Activated CD4-positive, alpha-beta T cell treated with anti-CD3 and anti-CD28 coated beads for 4 hours (primary cell): Measurements from ENCODE around the gene REEP1.
"Not testable (repeated sequence)": the region's sequence is repeated elsewhere in the genome, so short reads cannot be mapped to it uniquely, and the experiment has no call there.

Source experiments
- DNase-seq, 2 donors: peaks; one replicate each; pipeline ENCODE4 v3.0.0-alpha.2; 2020

The REEP1 gene

DNA sequence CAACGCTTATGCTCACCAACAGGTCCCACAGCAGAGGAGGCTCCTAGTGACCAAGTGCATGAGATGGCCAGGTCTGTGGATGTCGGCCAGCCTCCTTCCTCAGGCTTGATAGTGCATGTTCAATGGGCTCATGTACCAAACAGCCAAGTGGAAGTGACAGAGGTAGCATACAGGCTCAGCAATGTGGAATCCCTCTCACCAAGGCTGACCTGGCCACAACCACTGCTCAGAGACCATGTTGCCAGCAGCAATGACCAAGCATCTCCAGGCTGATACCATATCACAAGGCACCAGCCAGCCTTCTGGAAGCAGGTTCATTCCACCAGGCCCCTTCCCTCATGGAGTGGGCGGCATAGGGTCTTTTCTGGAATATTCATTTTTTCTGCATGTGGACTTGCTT is 61.5 kb downstream of the REEP1 start:
- DNase-seq, result no peak

DNA sequence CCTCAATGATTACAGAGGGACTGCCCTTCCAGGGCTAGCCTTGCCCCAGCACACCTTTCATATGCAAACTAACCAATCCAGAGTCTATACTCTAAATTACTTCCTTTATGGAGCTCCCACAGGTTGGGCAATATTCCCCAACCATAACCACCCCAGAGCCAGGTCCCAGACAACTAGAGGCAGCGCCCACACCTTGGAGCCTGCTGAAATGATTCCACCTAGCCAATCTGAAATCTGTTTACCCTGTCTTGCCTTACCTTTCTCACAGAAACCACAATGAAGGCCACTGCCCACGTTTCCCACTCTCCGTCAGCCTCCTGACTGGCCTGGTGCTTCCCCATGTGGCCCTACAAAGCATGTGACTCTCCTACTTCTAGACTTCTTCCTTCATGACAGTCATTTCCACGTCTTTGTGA is 62.0 kb downstream of the REEP1 start:
- DNase-seq, result no peak

DNA sequence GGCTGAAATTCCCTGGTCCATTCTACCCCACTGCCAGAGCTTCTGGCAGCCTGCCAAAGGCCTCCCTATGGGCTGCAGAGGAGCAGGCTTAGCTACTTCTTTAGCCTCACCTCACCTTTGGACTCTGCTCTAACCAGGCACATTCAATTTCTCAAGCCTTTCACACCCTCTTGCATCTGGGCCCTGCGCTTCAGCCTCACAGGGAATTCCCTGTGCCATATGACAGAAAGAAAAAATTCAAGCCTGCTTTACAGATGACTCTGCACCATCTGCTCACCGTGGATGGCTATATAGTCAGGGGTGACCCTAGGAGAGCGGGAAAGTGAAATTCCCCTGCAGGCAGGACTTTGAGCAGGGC is 62.5 kb downstream of the REEP1 start:
- DNase-seq, result no peak

DNA sequence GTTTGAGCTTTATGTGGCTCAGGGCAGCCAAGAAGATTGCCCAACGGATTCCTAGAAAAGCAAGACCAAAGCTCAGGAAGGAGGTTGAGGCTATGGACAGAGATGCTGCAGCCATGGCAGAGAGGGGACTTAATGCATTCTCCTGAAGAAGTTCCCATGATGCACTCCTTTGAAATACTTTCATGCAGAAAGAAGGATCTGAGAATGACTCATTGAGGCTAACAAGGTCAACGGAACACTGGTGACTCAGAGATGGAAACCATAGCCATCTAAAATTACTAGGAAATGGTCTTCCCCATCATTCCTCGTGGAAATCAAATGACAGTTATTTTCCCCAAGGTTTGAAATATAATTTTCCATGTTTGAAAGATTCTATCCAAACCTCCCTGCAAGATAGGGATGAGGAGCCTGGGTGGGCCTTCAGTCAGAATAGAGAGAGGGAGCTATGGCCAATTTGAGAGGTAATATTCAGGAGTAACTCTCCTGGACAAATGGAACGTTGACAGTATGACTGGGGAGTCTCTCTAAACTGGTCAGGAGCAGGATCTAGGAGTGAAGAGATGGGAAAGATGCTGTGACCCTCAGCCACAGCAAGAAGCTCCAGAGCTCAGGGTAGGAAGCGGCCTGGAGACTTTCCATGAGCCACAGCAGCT is 63.0 kb downstream of the REEP1 start:
- DNase-seq, result no peak

DNA sequence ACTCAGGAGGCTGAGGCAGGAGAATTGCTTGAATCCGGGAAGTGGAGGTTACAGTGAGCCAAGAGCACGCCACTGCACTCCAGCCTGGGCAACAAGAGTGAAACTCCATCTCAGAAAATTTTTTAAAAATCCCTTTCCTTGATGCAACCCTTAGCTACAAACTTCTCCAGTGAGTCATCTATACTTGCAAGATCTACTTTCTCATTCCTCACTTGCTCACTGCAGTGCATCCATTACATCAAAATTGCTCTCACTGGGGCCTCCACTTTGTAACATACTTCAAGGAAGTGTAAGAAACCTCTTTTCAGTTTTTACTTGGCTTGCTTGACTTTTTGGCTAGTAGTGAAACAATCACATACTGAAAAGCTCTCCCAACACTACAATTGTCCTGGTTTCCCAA is 65.3 kb downstream of the REEP1 start:
- DNase-seq, result no peak

DNA sequence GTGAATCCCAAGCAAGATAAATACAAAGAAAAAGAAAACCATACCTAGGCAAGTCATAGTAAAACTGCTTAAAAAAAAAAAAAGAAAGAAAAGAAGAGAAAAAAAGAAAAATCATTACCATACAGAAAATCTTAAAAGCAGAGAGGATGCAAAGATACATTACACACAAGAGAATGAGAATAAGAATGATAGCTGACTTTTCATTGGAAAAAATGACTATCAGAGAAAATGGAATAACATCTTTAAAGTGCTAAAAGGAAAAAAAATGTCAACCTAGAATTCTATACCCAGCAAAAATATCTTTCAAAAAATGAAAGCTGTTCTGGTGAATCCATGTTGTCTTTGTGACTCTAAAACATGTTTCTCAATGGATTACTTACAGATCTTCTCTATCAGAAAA is 66.2 kb downstream of the REEP1 start:
- no peak for DNase-seq

DNA sequence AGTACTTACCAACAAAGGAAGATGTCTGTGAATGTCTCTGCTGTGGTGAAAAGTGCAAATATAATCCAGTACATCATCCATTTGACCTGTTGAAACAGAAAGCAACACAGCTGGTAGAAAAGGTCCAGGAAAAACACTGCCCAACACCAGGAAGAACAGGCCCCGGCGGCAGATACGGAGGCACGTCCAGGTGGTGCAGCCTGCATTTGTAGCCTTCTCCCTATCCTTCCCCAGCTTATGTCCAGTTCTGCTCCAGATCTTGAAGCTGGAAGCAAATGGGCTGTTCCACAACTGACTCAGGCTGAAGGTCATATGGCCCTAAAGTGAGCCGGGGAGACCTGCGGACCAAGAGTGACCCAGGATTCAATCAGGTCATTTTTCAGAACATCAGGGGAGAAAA is 73.5 kb downstream of the REEP1 start:
- no peak for DNase-seq

DNA sequence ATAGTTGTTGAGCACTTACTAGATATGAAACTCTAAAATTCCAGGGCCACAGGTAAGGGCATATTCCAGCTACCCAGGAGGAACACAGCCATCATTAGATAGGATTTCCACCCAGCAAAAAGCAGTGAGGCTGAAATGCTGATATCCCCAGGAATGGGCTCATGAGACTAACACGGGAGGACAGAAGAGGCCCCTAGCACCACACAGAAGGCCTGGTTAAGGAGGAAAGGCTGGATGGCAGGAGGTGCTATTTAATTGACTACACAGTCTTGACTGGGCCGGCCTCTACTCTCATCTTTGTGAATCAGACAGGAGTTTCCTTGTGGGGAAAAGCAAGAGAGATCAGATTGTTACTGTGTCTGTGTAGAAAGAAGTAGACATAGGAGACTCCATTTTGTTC is 76.4 kb downstream of the REEP1 start:
- no peak for DNase-seq

DNA sequence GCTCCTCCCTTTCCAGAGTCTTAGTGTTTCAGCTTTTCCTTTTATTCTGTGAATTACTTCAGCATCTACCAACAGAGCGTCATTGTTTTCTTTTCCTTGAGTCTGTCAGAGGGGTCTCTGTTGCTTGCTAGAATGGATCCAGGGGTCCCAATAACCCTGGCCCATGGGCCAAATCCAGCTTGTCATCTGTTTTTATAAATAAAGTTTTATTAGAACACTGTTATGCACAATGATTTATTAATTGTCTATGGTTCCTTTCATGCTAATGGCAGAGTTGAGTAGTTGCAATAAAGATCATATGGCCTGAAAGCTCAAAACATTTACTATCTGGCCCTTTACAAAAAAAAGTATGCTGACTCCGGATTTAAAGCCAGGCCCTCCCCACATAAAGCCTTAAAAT is 79.3 kb downstream of the REEP1 start:
- DNase-seq, result no peak

DNA sequence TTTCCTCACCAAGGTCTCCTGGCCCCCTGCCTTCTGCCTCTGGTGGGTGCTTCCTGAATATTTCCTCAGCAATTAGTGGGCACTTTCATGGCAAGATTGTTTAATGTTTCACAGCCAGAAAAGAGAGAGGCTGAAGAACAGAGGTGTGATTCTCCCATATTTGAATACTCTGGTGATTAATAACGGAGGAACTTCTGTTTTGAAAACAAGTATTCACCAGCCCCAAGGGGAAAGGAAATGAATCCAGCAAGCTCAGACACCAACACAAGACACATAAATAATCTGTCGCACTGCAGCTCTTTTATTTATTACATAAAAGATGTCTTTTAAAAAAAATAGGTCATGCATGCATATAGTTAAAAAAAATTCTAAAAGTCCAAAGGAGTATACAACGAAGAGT is 80.4 kb downstream of the REEP1 start:
- no peak for DNase-seq

DNA sequence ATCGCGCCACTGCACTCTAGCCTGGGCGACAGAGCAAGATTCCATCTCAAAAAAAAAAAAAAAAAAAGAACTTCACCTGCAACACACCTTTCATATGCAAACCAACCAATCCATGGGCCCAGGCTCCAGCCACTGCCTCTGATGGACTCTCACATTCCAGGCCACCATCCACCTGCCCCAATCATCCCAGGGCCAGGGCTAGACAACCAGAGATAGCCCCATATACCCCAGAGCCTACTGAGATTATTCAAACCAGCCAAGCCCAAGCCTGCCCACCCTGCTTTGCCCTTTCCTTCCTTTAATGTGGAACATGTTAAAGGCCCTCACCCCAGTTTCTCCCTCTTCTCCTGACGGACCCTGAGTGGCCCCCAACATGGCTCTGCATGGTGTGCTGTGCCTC is 81.1 kb downstream of the REEP1 start:
- DNase-seq, result no peak

DNA sequence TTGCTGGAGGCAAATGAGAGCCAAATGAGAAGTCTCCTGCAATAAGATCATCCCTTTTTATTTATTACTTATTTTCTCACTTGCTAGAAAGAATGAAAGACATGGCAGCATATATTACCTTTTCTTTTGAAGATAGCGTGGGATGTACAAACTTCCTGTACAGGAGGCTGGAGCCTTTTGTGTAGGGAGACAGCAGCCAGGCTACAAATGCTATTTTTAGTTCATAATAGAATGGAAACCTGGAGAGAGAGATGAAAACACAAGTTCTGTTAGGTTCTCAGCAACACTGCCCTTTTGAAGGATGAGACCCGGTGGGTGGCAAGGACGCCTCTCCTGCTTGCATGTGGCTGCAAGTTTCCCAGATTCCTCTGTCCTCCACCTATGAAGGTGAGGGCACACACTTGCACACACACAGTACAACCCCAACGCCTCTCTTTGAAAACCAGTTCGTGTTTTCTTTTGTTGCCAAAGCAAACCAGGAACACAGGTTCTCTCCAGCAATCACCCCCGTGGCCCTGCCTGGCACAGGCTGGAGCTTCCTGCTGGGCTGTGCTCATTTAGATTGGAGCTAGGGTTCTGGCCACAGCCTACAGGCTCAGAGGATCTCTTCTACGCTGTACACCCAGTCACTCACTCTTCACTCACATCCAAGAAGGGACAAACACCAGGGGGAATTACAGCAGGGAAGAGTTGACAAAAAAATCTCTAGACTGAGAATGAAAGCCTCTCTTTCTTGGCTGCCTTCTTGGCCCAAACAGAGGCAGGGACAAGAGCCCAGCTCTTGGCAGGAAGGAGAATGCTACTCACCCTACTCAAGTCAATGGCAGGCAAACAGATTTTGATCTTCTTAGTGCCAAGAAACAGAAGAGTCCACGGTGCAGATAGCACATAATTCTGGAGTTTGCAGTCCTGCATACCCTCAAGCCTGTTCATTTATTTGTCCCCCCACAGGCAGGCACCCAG is 82.6 kb downstream of the REEP1 start:
- DNase-seq, result no peak

DNA sequence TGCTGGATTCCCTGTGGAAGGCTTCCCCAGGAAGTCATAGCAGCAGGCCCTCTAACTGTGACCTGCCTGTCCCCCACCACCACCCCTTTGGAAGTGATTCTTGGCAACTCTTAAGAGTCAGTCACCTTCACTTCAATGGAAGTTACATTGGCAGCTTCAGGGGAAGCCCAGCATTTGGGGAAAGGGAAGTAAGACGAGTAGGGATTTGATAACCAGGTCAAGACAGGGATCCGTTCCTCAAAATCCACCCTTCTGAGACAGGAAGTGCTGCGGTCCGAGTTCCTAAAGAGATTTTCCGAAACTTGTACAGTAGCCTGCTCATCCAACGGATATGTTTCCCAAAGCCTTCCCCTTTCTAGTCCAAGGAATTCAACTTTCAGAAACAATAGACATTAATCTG is 84.0 kb downstream of the REEP1 start:
- DNase-seq, result no peak

DNA sequence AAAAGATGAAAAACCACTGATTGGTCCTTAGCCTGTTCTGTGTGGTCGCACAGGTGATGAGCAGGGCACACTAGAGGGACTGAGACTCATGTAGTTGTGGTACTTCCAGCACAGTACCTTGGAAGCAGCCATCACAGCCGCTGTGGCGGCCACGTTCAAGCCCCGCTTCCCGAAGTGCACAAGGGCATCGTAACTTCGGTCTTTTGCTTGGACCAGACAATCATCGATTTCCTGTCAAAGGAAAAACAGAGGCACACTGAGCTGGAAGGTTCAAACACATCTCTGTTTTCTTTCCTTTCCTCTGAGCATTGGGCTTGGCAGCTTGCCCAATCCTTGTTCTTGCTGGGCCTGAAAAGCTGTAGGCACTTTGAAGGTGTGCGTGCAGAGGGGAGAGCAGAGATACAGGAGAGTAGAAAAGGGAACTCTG is 85.6 kb downstream of the REEP1 start:
- no peak for DNase-seq

DNA sequence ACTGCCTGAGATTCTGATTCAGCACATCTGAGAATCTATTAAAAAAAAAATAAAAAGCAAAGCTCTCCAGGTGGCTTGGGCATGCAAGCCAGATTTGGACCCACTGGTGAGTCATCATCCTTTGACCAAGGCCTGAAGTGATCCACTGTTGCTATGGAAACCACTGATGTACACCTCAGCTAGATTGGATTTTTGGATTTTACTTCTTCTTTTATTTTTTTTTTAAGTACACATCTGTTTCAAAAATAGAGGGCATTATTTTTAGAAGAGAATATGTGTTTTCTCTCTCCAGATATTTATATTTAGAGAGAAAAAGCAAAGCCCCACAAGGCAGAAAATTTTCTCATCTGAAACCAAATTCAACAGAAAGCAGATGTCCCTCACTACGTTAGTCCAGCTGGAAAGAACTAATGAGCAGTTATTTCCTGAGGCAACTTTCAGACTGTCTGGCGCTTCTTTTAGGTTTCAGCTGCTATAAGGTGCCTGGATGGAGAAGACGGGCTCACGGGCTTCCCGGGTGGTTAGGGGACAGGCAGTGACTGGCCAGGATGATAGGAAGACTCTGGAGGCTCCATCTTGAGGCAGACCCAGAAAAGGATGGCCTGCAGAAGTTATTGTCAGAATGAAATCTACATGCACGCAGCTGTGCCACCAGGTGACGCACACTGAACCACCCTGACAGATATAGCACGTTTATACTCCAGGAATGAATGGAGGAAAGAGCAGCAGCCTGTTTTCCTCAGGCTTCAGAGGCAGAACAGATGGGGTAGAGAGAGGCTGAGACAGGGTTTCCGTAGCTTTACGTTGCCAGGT is 87.6 kb downstream of the REEP1 start:
- DNase-seq, result no peak

DNA sequence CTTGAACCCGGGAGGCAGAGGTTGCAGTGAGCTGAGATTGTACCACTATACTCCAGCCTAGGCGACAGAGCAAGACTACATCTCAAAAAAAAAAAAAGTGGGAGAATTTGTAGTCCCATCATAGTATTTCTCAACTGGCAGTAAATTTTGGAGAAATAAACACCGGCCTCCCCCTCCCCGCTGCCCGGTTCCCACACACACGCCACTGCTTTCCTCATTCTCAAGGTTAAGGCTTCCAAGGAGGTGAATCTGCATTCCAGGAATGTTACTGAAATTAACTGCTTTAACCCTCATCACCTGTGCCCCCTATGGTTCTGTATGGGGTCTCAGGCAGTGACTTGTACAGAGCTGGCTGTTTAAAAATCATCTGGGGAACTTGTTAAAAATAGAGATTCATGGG is 88.2 kb downstream of the REEP1 start:
- DNase-seq, result no peak

DNA sequence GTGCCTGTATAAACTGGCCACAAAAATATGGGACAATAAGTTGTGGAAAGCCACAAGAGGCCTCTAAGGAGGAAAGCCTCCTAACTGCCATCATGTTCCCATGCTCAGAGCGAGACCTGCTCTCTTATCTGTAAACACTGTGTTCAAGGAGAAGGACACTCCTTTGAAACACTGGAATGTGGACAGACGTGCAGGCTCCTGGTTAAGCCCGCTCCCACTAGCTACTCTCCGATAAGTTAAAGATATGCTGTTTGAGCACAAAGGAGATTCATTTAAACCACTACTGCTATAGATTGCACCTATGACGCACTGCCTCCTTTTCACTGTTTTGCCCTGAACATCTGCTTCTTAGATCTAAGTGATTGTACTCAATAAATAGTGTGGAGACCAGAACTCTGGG is 92.2 kb downstream of the REEP1 start:
- not testable (repeated sequence) for DNase-seq

DNA sequence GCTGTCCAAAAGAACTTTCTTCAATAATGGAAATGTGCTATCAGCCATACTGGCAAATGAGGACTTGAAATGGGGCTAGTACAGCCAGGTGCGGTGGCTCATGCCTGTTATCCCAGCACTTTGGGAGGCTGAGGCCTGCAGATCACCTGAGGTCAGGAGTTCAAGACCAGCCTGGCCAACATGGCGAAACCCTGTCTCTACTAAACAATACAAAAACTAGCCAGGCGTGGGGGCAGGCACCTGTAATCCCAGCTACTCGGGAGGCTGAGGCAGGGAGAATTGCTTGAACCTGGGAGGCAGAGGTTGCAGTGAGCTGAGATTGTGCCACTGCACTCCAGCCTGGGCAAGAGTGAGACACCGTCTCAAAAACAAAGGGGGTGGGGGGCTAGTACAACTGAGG is 92.6 kb downstream of the REEP1 start:
- not testable (repeated sequence) for DNase-seq

DNA sequence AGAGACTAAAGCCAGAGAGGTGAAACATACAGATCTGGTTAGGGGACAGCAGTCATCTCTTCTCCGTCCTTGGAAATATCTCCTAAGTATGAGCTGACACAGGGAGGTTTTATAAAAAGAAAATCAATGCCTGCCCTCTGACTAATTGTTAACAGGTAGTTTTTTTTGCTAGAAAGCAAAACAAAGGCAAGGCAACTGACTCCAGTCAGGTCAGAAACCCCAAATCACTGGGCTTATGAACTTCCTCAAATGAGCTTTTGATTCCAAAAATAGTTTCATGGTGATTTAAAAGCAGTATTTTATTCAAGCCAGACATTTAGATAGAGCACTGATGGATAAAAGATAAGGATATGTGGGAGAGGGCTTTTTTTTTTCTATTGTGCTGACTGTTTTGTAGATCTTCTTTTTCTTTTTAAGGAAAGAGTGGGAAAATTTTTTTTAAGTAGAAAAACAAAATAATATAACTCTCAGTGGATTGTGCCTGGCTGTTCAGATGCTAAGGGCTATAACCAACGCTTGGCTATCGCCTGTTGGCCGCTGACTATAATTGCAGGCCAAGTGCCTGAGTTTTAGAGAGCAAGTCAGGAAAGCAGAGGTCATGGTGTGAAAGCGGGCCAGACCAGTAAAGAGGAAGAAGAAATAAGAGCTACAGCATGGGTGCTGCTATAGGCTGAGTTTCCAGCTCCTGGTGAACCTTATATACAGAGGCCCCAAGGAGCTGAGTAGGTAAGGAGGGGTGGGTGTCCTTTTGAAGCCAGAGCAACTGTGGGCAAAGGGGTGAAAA is 93.3 kb downstream of the REEP1 start:
- no peak for DNase-seq

DNA sequence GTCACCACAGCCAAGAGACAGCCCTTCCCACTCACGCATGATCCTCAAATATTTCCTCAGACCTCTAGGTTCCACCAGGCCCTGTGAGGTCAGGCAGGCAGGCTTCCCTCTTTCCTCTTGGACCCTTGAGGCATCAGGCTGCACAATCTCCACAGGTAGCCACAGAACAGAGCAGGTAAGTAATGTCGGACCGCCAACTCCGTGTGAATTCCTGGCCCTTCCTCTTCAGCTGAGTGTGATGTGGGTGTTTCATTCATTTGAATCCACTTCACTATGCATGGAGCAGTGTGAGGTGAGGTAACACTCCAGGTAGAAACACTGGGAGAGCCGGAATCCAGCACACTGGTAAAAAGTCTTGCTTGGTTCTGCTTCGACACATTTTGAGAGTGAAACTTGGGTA is 94.2 kb downstream of the REEP1 start:
- no peak for DNase-seq

DNA sequence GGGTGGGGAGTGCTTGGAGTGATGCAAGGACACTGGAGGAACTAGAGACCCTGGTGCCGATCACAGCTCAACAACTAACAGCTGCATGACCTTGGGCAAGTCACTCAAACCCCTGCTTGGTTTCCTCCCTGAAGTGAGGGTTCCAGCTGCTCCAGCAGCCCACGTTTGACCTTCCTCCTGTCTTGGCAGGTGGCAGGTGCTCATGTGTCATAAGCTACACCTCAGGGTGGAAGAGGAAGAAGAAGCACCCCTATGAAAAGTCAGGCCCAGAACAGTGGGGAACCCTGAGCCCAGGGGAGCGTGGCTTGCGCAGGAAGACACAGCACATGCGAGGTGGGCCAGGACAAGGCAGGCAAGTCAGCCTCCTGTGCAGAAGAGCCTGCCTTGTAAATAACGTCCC is 95.8 kb downstream of the REEP1 start:
- DNase-seq, result no peak

DNA sequence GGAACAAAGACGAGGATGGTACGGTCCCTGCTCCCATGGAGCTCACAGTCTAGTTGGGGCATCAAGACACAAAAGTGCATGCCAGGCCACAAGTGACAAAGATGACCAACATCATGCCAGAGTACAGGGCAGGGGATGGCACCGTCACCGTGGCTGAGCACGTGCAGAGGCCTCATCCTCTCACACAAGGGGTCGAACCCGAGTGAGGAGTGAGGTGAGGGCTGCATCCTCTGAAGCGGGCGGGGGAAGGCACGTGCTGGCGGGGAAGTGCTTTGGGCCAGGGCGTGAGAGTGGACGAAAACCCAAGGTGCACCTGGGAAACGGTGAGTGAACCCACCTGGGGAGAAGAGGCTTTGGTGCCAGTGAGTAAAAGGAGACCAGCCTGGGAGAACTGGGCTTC is 97.2 kb downstream of the REEP1 start:
- no peak for DNase-seq

DNA sequence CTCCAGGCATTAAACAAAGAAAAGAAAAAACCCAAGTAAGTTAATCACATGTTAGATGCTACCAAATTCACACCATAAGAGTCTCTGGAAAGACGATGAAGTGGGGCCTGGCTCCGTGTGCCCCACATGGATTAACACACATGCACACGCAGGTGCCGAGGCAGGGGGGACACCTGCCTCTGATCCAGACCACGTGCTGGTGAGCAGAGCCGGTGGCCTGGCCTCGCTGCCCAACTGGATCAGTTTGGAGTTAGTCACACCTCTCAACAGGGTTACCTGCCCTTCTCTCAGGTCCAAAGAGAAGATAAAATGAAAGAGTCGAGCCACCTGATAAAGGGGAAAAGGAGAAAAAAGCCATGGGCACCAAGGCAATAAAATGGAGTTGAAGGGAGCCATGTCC is 97.7 kb downstream of the REEP1 start:
- no peak for DNase-seq
